Stimulated activated CD8-positive, alpha-beta memory T cell treated with anti-CD3 and anti-CD28 coated beads, Interleukin-12 subunit alpha, Interleukin-12 subunit beta, amount 100 ng/mL, for 1 hour (primary cell): Measurements from ENCODE around the gene SEC24D.

Experiments used
- DNase-seq: peaks from one replicate; pipeline ENCODE4 v3.0.0-alpha.2; 2020; ENCODE audit warnings: low read depth

The SEC24D gene

GRCh38 chr4:118718511-118719170 is 117.3 kb downstream of the SEC24D start:
- no peak for DNase-seq

- no peak for DNase-seq
Measured at GRCh38 chr4:118716304-118716703, 119.6 kb downstream of the SEC24D start.

- DNase-seq, result no peak
Measured at GRCh38 chr4:118714682-118715081, 121.2 kb downstream of the SEC24D start.

- no peak for DNase-seq
Measured at GRCh38 chr4:118712872-118713271, 123.1 kb downstream of the SEC24D start.

GRCh38 chr4:118711052-118711451 is 124.9 kb downstream of the SEC24D start:
- no peak for DNase-seq

GRCh38 chr4:118703118-118703517 is 132.8 kb downstream of the SEC24D start:
- DNase-seq, result no peak

GRCh38 chr4:118684873-118685811 is 150.8 kb downstream of the SEC24D start, which contains the start of gene METTL14:
Gene METTL14, plus strand, starts transcription at chr4:118685392. Its CDS starts 143 bp downstream, at chr4:118685535.
- peak; percentile 76 for DNase-seq

GRCh38 chr4:118683513-118683912 is 152.4 kb downstream of the SEC24D start:
- DNase-seq, result no peak

GRCh38 chr4:118682928-118683327 is 153.0 kb downstream of the SEC24D start:
- DNase-seq, result no peak

- no peak for DNase-seq
Measured at GRCh38 chr4:118680808-118681207, 155.1 kb downstream of the SEC24D start.

GRCh38 chr4:118676128-118676527 is 159.8 kb downstream of the SEC24D start:
- no peak for DNase-seq
